ENCODE results near the gene TSC22D3.

GRCh38 chrX:107674480-107675364 is 100.9 kb downstream of the TSC22D3 start:
- TF ChIP-seq FOSL2 (IDR thresholded peaks at IDR 0.05; ENCODE audit: borderline replicate concordance, low read depth) (no peak), CTCF (IDR thresholded peaks at IDR 0.05) (no peak), RAD21 (IDR thresholded peaks at IDR 0.05; ENCODE audit: low read length) (no peak), MAX (IDR thresholded peaks at IDR 0.05; ENCODE audit: low read depth) (no peak), TAF1 (IDR thresholded peaks at IDR 0.05; ENCODE audit: borderline replicate concordance, low read depth, low read length) (no peak), SMC3 (IDR thresholded peaks at IDR 0.05; ENCODE audit: low read depth, low read length) (no peak), EZH2phosphoT487 (IDR thresholded peaks at IDR 0.05; ENCODE audit: borderline replicate concordance, low read depth) (no peak)

All from SK-N-SH (cell line).